Midbrain (tissue), 1 donor: ENCODE results near the gene TFB2M.
"Not testable (repeated sequence)": the region's sequence is repeated elsewhere in the genome, so short reads cannot be mapped to it uniquely, and the experiment has no call there.

Source experiments
- DNase-seq: peaks from one replicate; lab custom pipeline; 2025; lab: John Stamatoyannopoulos, UW

Gene TFB2M

DNA sequence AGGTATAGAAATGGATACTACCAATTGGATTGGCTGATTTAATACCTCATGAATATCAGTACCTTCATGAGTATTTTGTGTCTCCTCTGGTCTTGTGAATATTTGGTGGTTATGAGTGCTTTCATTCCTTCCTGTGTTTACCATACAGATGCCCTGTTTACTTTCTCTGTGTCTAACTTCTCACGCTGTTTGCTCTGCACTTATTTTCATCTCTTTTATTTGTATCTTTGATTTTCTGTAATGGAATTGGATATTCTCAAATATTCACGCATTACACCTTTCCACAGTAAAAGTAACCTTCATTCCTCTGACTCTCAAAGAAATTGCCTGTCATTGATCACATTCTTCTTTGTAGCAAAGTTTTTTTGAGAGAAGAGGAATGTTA is 17.0 kb upstream of the TFB2M start:
- no peak for DNase-seq

DNA sequence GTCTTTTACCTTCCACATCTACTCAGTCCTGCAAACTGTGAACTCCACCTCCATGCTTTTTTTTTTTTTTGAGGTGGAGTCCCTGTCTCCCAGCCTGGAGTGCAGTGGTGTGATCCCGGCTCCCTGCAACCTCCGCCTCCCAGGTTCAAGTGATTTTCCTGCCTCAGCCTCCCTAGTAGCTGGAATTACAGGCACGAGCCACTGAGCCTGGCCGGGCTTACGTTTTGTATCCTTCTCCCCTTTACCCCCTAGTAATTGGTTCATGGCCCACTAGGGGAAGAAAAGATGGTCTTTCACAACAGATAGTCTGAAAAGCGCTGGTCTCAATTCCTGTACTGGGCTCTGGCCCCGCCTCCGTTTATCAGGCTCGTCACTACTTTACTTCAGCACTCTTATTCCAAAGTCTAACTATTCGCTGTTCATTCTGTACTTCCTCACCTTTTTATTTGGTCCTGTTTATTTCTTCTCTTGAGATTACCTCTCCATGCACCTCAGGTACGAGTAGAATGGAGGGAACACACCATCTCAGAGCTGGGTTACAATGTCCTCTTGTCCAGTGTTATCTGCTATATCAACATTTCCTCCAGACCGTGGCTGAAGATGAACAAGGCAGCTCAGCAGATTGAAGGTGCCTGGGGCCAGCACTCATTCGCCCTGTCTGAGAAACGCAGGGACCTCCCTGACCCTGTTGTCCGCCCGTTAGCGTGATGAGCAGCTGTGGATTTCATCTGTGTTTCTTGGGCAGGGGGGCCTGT is 16.4 kb upstream of the TFB2M start:
- DNase-seq, result no peak

DNA sequence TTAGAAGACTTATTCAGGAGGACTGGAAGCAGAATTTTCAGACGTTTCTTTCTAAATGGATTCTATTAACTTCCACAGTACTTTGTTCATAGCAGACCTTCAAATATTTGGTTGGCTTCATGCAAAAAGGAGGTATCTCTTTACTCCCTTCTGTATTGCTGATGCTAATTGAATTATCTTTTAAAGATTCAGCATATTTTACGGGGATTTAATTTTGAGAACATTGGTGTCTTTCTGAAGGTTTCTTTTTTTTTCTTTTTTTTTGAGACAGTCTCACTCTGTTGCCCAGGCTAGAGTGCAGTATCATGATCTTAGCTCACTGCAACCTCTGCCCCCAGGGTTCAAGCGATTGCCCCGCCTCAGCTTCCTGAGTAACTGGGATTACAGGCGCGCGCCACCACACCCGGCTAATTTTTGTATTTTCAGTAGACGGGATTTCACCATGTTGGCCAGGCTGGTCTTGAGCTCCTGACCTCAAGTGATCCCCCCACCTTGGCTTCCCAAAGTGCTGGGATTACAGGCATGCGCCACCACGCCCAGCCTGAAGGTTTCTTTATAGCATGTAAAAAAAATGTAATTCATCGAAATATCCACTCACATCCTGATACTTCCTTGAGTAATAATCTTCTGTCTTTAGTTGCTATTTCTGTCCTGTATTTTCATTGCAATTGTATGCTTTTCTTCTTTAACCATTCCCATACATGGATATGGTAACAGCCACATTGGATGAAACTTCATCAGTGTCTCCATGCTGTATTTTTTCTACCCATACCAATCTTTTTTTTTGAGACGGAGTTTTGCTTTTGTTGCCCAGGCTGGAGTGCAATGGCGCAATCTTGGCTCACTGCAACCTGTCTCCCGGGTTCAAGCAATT is 14.7 kb upstream of the TFB2M start:
- no peak for DNase-seq

DNA sequence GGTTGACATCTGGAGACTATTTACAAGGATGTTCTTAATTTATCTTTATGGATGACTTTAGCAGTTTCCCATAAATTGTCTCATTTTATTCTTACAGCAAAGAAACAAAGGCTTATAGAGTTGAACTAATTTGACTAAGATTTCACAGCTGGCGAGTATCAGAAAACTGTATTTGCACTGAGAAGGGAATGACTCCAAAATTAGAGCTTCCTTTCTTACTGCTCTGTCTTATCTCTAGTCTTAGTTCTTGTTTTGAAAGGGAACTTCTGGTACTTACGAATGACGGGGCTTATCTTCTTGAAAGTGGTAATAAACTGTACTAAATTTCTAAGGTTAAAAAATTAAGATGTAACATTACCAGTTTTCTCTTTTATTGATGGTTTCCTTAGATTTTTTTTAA is 13.8 kb upstream of the TFB2M start:
- DNase-seq, result no peak

DNA sequence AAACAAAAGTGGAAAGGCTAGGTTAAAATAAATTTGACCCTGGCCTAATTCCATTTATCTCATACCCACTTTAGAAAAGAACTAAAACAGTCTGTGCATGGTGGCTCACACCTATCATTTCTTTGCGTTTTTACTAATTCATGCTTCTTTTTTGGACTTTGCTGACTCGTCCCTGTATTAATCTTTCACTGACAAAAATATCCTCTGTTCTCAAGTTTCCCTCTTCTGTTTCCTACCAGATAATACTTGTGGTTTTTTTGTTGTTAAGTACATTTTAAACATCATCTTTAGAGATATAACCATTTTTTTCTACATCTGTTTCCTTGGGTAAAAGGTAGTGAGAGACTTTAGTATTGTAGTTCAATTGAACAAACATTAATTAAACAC is 11.7 kb upstream of the TFB2M start:
- DNase-seq, result no peak

DNA sequence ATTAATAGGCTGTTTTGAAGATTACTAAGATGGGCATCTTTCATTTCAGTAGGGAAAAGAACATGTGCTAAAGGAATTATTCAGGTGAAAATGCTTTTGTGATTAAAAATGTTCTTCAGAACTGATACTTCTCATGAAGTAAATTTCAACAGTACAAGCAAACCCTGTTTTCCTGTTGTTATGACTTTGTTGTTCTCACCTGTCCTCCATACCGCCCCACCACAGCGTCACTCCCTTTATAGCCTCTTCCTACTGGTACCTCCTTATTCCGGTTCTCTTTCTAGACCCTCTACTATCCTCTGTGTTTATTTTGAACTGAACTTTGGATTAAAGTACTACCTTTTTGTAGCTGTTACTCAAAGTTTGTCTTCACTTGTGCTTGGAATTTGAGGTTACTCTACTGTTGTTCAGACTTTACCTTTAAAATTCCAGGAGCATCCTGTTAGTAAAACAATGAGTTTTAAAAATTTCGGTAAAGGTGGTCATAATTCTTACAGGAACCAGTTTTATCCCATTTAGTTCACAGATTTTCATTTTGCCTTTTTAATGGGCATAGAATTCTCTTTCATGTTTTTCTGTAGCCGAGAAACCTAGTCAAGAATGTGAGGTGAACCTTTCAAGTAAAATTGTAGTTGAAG is 11.1 kb upstream of the TFB2M start:
- DNase-seq, result no peak

DNA sequence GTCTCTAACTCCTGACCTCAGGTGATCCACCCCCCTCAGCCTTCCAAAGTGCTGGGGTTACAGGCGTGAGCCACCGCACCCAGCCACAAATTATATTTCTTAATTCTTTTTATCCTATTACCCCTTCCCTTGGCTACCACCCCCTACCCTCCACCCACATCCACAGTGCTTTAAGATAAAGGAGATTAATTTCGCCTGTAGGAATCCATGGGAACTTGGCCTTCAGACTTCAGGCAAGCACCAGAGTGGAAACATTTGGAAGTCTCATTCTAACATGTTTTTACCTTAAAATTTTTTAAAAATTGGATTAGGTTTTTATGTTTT is 10.6 kb upstream of the TFB2M start:
- DNase-seq, result no peak

DNA sequence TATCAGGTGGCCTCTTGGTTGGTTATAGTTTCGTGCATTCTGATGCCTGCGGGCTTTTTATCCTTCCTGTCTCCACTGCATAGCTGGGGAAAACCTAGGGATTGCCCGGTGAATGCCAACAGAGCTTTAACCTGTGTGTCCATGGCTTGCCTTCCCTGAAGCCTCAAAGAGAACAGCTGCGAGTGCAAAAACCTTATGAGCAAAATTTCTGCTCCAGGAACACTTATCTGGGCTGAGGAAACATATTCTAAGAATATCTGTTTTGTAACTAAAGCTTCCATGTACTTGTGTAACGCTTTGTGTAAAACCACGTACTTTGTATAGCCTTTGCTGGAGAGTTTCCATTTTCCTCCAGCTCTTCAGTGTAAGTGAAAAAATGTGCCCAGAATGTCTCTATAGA is 7.4 kb upstream of the TFB2M start:
- no peak for DNase-seq

DNA sequence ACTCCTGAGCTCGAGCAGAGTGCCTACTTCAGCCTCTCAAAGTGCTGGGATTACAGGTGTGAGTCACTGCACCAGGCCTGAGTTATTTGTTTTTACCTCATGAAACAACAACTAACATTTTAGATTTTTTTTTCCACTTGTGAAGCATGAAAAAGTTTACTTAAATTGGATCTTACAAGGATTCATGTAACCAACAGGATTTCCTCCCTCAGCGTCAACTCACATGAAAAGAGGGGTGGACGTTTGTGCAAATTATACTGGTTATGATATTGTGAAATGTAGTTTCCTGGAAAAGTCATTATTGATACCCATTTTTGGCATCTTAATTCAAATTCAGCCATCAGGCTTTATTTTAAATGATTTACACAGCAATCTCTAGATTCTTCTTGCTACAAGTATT is 6.7 kb upstream of the TFB2M start:
- no peak for DNase-seq

DNA sequence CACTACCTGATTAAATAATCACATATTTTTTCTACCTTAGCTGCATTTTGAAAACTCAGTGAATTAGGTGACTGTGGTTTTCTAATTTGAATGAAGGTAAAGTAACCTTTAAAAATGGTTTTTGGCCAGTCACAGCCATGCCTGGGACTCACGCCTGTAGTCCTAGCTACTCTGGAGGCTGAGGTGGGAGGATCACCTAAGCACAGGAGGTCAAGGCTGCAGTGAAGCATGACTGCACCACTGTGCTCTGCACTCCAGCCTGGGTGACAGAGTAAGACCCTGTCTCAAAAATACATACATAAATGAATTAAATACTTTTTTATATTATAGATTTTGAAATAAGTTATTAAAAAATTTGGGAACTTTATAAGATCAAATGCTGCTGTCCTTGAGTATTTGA is 5.9 kb upstream of the TFB2M start:
- DNase-seq, result no peak

DNA sequence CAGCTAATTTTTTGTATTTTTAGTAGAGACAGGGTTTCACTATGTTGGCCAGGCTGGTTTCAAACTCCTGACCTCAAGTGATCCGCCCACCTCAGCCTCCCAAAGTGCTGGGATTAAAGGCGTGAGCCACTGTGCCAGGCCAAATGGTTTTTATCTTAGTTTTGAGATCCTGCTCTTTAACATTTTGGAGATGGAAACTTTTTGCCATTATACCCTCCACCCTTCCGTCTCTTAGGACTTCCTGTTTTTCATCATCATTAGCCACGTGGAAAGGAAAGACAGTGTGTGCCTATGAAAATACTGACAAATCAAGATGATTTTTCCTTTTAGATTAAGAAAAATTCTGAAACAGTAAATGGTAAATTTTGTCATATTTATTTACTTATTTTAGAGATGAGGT is 5.2 kb upstream of the TFB2M start:
- DNase-seq, result not testable (repeated sequence)

DNA sequence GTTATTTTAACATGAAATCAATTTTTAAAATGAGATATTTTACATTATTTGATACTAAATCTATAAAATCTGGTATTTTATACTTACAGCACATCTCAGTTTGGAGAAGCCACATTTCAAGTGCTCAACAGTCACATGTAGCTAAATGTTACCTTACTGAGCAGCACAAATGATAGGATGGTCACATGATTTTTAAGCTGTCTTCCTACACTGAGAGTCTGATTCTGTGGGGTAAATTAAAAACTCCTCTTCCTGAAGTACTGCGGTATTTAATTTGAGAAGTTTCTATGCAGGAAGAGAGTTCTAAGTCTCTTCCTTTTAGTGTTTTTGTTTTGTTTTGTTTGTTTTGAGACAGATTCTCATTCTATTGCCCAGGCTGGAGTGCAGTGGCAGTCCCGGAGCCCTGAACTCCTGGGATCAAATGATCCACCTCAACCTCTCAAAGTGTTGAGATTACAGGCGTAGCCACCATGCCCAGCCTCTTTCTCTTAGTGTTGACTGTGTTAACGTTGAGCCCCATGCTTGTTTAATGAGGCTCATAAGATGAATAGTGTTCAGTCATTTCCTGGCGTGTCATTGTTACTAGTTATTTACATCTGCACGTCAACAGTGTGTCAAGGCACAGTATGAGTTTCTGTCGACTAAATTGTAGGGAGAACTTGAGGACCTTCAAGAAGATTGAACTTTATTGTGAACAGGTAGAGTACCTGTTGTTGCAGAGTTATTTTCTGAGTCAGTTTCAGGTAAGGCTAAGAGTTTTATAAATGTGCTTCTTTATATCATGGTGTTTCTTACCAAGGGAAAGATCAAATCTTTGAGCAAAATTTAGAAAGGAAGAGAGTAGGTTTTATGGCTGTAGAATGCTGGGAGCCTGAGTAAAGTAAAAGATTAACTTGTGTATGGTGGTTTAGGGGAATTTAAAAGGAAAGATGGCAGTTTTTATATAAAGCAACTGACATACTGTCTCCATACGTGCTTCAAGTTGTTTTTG is 3.5 kb upstream of the TFB2M start:
- no peak for DNase-seq

DNA sequence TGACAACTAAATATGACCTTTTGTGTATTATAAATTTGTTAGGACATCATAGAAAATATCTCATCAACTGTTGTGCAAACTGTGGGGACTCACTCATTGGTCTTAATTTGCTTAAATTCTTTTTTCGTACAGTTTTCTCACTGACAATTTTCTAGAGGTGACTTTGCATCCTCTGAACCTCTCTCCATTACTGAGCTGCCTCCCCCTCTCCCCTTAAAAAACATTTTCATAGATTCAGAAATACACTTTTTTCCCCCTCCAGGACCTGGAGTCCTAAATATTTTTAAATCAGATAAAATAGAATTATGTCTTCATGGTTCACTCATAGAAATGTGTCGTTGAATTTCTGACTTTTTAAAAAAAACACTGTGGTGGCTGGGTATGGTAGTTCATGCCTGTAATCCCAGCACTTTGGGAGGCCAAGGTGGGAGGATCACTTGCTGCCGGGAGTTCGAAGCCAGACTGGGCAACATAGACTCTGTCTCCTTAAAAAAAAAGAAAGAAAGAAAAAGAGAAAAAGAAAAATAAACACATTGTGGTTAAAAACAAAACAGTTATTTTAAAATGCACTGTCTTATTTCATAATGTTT is 1.7 kb upstream of the TFB2M start:
- no peak for DNase-seq

DNA sequence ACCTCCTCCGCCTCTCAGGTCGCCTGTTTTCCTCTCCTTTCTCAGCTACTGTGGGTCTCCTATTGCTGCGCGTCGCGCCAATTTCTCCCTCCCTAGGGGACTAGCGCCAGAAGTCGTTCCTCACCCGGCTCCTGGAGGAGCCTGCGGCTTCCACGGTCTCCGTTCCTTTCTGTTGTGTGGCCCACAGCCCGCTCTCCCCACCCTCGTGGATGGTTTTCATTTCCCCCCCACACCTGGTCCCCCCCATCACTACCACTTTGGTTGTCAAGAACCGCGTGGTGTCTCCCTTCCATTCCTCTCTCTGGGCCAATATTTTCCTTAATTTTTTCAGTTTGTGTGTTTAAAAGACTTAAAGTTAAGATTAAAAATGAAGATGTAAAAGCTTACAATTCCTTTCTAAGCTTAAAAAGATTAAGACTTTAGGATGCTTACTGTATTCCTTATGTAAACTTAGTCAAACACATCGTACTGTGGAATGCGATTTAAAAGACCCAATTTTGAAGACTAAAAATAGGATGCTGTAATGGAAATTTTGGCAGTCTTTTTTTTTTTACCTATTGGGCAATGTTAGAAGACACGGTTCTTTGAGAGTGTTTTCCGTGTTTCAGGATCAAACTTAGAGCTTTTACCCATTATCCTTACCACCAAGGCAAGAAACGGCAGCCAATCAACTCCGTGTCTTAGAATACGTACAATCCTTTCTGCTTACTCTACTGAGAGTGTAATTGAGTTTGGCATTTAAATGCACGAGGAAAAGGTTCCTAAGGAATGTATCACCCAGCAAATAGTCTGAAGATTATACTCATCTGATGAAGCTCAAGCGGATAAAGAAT is 968 bp upstream of the TFB2M start:
- peak; percentile 43 for DNase-seq

DNA sequence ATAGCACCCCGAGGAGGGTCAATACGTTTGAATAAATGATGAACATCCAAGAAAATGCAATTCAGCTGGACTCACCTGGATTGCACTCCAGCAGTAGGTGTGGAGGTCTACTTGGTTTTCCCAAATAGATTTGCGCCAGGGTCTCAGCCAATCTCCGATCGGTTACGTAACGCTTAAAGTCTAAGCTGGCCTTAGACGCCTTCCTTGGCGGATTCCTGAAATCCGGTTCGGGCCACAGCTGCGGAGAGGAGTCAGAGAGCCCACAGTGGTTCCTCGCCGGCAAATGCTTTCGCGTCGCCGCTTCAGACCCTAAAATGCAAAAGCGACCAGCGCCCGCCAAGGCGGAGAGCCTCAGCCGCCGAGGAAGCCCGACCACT is 322 bp downstream of the TFB2M start:
- DNase-seq, result no peak

DNA sequence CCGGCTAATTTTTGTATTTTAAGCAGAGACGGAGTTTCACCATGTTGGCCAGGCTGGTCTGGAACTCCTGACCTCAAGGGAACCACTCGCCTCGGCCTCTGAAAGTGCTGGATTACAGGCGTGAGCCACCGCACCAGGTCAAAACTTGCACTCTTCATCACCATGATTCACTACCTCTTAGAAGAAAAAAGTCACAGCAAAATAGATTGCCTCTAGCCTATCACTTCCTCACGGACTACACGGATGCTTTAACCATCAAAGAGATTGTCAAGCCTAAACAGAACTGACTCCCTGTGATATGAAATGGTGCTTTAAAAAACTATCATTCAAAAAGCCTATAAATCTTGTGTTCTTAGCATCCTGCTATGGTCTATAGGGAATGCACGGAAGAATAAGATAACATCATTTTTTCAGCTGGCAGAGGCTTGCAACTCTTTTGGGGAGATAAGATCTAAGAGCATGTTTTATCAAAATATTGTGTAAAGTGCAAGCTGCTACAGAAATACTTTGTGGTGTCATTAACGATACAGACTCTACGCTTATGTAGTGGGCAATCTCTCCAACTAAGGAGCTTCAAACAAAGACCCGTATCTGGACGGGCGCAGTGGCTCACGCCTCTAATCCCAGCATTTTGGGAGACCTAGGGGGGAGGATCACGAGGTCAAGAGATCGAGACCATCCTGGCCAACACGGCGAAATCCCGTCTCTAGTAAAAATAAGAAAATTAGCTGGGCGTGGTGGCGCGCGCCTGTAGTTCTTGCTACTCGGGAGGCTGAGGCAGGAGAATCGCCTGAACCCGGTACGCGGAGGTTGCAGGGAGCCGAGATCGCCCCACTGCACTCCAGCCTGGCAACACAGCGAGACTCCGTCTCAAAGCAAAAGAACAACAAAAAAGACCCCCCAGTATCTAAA is 966 bp downstream of the TFB2M start:
- no peak for DNase-seq

DNA sequence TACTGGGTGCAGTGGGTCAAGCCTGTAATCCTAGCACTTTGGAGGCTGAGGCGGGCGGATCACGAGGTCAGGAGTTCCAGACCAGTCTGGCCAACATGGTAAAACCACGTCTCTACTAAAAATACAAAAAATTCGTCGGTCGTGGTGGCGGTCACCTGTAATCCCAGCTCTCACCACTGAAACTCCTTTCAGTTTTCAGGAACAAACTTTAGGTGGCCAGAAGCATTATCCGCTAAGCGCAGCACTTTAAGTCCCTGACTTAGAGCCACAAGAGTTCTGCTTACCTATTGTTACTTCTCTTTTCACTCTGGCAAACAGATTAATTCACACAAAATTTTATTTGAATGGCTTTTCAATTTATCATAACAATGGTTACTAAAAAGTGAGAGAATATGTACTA is 5.2 kb downstream of the TFB2M start:
- not testable (repeated sequence) for DNase-seq

DNA sequence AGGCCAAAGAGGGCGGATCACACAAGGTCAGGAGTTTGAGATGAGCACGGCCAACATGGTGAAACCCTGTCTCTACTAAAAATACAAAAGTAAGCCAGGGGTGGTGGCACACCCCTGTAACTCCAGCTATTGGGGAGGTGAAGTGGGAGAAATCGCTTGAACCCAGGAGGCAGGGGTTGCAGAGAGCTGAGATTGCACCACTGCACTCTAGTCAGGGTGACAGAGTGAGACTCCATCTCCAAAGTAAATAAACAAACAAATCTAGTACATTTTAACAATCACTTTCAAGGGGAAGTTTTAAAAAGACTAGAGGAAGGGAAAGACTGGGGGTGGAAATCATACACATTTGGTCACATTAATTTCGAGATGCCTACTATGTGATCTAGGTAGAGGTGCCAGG is 6.8 kb downstream of the TFB2M start:
- DNase-seq, result no peak

DNA sequence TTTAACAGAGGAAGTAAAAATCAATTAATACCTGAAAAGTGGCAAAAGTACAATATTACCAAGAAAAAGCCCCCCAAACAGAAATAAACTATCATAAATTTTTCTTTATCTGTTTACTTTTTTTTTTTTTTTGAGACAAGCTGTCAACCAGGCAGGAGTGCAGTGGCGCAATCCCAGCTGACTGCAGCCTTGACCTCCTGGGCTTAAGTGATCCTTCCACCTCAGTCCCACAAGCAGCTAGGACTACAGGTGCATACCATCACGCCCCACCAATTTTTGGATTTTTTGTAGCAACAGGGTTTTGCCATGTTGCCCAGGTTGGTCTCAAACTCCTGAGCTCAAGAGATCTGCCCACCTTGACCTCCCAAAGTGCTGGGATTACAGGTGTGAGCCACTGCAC is 8.0 kb downstream of the TFB2M start:
- no peak for DNase-seq

DNA sequence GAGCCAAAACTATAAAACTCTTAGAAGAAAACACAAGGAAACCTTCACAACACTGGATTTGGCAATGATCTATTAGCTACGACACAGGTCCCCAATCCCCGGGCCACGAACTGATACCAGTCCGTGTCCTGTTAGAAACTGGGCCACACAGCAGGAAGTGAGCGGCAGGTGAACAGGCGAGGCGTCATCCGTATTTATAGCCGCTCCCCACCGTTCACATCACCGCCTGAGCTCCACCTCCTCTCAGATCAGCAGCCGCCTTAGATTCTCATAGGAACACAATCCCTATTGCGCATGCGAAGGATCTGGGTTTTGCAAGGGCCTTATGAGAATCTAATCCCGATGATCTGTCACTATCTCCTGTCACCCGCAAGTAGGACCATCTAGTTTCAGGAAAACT is 11.9 kb downstream of the TFB2M start:
- DNase-seq, result no peak
